Urinary bladder (tissue), 4 donors: ENCODE measurements around the gene ASMT. TPM values are rescaled to one million over a fixed set of nuclear protein-coding genes. Genes with fewer than 3 reads are reported as not detected.
"Not testable (repeated sequence)": the region's sequence is repeated elsewhere in the genome, so short reads cannot be mapped to it uniquely, and the experiment has no call there.

Experiments used
- DNase-seq: peaks from one replicate; pipeline ENCODE4 v3.0.0-alpha.2; 2015; ENCODE audit errors: extremely low spot score
- H3K27ac ChIP-seq: one replicate; pipeline ENCODE4 v1.5.1; 2013; ENCODE audit warnings: low read depth, mild to moderate bottlenecking, moderate library complexity
- H3K36me3 ChIP-seq: one replicate; pipeline ENCODE4 v1.6.1; 2013; ENCODE audit warnings: mild to moderate bottlenecking, moderate library complexity; ENCODE audit not compliant: insufficient read depth
- H3K4me1 ChIP-seq: one replicate; pipeline ENCODE4 v1.6.1; 2013; ENCODE audit warnings: mild to moderate bottlenecking, moderate library complexity; ENCODE audit not compliant: insufficient read depth
- H3K4me3 ChIP-seq: one replicate; pipeline ENCODE4 v1.5.1; 2013; ENCODE audit warnings: low read depth, low read length
- WGBS: extraction: QIAGEN DNeasy Blood & Tissue Kit; methylation state at CpG from one replicate; pipeline ENCODE4 v1.1.7; 2013; 5-methylcytosine and 5-hydroxymethylcytosine counted together
- polyA plus RNA-seq: library from polyadenylated mRNA; stranded (reverse); fragments of 200-250 nt; gene quantifications from one replicate; pipeline ENCODE4 v1.2.3, GENCODE V29; 2013
- total RNA-seq: library from RNA; depleted of rRNA; stranded (reverse); fragments of >200 nt; gene quantifications from one replicate; pipeline ENCODE4 v1.2.3, GENCODE V29; 2014
- donor health status: healthy with polysubstance abuse.
- donor health status: healthy.

The ASMT gene
- total and polyA plus RNA-seq, 2 donors = 0.15 to 0.32 TPM

DNA sequence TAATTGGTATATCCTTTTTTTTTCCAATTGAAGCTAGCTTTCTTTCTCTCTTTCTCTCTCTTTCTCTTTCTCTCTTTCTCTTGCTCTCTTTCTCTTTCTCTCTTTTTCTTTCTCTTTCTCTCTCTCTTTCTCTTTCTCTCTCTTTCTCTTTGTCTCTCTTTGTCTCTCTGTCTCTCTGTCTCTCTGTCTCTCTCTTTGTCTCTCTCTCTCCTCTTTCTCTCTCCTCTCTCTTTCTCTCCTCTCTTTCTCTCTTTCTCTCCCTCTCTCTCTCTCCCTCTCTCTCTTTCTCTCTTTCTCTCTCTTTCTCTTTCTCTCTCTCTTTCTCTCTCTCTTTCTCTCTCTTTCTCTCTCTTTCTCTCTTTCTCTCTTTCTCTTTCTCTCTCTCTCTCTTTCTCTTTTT, 66.6 kb downstream of the ASMT start:
- Histone ChIP-seq H3K4me1 (no peaks in the 10 kb centered on the region), H3K4me3 (no peak overlapping the region), H3K27ac (no peak overlapping the region), H3K36me3 (no peaks in the 10 kb centered on the region)
- no peak for DNase-seq

DNA sequence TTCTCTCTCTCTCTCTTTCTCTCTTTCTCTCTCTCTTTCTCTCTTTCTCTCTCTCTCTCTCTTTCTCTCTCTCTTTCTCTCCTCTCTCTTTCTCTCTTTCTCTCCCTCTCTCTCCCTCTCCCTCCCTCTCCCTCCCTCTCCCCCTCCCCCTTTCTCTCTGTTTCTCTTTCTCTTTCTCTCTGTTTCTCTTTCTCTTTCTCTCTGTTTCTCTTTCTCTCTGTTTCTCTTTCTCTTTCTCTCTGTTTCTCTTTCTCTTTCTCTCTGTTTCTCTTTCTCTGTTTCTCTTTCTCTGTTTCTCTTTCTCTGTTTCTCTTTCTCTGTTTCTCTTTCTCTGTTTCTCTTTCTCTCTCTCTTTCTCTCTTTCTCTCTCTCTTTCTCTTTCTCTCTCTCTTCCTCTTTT, 67.0 kb downstream of the ASMT start:
- not testable (repeated sequence) for H3K27ac ChIP-seq, H3K36me3 ChIP-seq

DNA sequence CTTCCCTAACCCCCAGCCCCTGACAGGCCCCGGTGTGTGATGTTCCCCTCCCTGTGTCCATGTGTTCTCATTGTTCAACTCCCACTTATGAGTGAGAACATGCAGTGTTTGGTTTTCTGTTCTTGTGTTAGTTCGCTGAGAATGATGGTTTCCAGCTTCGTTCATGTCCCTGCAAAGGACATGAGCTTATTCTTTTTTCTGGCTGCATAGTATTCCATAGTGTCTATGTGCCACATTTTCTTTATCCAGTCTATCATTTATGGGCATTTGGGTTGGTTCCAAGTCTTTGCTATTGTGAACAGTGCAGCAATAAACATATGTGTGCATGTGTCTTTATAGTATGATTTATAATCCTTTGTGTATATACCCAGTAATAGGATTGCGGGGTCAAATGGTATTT, 67.6 kb downstream of the ASMT start:
- not testable (repeated sequence) for H3K4me1 ChIP-seq, DNase-seq, H3K27ac ChIP-seq, H3K36me3 ChIP-seq, H3K4me3 ChIP-seq
- 92% methylated on average over 4 of the region's 4 CpGs for WGBS

More for the DNA sequence above, 67.0 kb downstream of the ASMT start:
- not testable (repeated sequence) for DNase-seq, H3K4me1 ChIP-seq, H3K4me3 ChIP-seq

DNA sequence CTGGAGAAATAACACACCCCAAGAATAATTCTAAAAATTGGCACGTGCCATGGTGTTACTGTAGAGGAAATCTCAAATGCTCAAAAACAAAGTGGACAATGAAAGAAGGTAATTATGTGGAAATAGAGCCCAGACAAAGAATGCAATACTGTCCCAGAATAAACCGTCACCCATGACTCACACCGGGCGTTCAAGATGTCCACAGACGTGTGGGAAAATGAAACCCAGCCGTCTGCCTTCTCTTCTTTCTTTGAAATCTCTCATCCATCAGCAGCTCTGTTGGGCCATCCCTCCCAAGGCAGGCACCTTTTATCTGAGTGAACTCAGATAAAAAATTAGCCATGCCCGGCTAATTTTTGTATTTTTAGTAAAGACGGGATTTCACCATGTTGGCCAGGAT, 70.0 kb downstream of the ASMT start:
- H3K4me3 ChIP-seq = not testable (repeated sequence)
- WGBS = 85% methylated on average over 3 of the region's 8 CpGs

DNA sequence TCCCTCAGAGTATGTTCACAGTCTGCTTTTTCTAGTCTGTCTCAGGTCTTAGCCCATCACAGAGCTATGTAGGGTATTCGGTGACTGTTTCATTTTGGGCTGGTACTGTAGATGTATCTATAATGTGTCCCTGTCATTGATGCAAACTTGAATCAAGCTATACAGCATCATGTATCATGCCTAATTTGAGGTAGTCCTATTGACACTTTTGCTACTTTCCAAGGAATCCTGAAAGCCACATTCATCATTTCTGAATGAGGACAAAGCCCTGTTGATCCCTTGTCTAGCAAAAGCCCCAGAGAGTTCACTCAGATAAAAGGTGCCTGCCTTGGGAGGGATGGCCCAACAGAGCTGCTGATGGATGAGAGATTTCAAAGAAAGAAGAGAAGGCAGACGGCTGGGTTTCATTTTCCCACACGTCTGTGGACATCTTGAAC, 70.6 kb downstream of the ASMT start:
- H3K27ac ChIP-seq, H3K4me1 ChIP-seq, H3K4me3 ChIP-seq, DNase-seq, H3K36me3 ChIP-seq: not testable (repeated sequence)
- 95% methylated on average over 1 of the region's 3 CpGs for WGBS

More for the DNA sequence above, 70.0 kb downstream of the ASMT start:
- DNase-seq, H3K36me3 ChIP-seq, H3K27ac ChIP-seq, H3K4me1 ChIP-seq: not testable (repeated sequence)

DNA sequence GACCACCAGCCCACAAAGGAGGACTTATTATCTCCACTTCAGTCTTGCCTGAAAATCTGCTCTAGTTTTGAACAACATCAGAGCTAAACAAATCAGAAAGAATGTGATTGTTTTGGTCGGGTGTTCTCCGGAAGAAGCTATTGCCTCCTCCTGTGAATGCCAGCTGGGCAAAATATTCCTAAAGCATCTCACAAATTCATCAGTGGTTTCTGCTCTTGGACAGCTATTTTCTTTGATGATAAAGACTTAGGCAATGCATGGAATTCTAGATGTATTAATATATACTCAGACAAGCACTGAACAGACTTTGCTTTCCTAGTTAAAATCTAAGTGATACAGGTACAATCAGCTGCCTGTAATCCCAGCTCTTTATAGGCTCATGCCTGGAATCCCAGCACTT, 71.8 kb downstream of the ASMT start:
- 66% methylated on average over 2 of the region's 2 CpGs for WGBS
- DNase-seq = no peak
- H3K4me3 ChIP-seq = no peak overlapping the region

More for the DNA sequence above, 71.8 kb downstream of the ASMT start:
- Histone ChIP-seq H3K27ac (no peak overlapping the region), H3K36me3 (no peaks in the 10 kb centered on the region), H3K4me1 (no peaks in the 10 kb centered on the region)

Other genes with a start within 250 kb of the ASMT start
- 125 TPM for gene SLC25A6, start 222.9 kb upstream of the ASMT start, total RNA-seq
- 587 TPM for gene SLC25A6, start 222.9 kb upstream of the ASMT start, polyA plus RNA-seq
- 9.1 TPM for gene ASMTL, start 162.2 kb upstream of the ASMT start, total RNA-seq
- gene ASMTL, start 162.2 kb upstream of the ASMT start, polyA plus RNA-seq = 46.2 TPM
- 0.26 TPM for gene P2RY8, start 77.9 kb upstream of the ASMT start, total RNA-seq
- gene P2RY8, start 77.9 kb upstream of the ASMT start, polyA plus RNA-seq = 2.6 TPM
- gene AKAP17A, start 23.5 kb upstream of the ASMT start, total RNA-seq = 19.1 TPM
- gene AKAP17A, start 23.5 kb upstream of the ASMT start, polyA plus RNA-seq = 39.1 TPM